Immature natural killer cell (primary cell): ENCODE data around the gene SMR3A. TPM values are rescaled to one million over a fixed set of nuclear protein-coding genes. Genes with fewer than 3 reads are reported as not detected.

Experiments used
- DNase-seq, 3 donors: peaks; one replicate each; pipeline ENCODE4 v3.0.0; 2022; ENCODE audit warnings: mixed read lengths in 1 of 3
- H3K27ac Mint-ChIP-seq, 6 donors: one replicate each; pipeline ENCODE4 v1.8.0; 2020; ENCODE audit warnings: mixed read lengths in 6 of 6, mild to moderate bottlenecking in 5 of 6, inconsistent platforms in 4 of 6, moderate library complexity in 3 of 6
- H3K27me3 Mint-ChIP-seq, 3 donors: one replicate each; pipeline ENCODE4 v1.8.0; 2020 to 2021; ENCODE audit warnings: low read depth in 3 of 3, mild to moderate bottlenecking in 3 of 3, mixed read lengths in 3 of 3, moderate library complexity in 3 of 3, inconsistent platforms in 1 of 3
- H3K36me3 Mint-ChIP-seq, 3 donors: one replicate each; pipeline ENCODE4 v1.8.0; 2020; ENCODE audit warnings: mixed read lengths in 3 of 3, inconsistent platforms in 2 of 3, mild to moderate bottlenecking in 2 of 3
- H3K4me1 Mint-ChIP-seq, 2 donors: one replicate each; pipeline ENCODE4 v1.8.0; 2020; ENCODE audit warnings: inconsistent platforms in 2 of 2, mild to moderate bottlenecking in 2 of 2, mixed read lengths in 2 of 2, moderate library complexity in 1 of 2
- H3K4me3 Mint-ChIP-seq, 5 donors: one replicate each; pipeline ENCODE4 v1.8.0; 2020; ENCODE audit warnings: mild to moderate bottlenecking in 5 of 5, mixed read lengths in 5 of 5, inconsistent platforms in 3 of 5, moderate library complexity in 3 of 5
- H3K9me3 Mint-ChIP-seq, 6 donors: one replicate each; pipeline ENCODE4 v1.8.0; 2020; ENCODE audit warnings: mild to moderate bottlenecking in 6 of 6, mixed read lengths in 6 of 6, inconsistent platforms in 4 of 6, moderate library complexity in 3 of 6
- polyA plus RNA-seq, 3 donors: library from polyadenylated mRNA; unstranded; fragments of 300-500 nt; fragmentation: Illumina TruSeq; gene quantifications; one replicate each; pipeline ENCODE4 v1.2.3, GENCODE V29; 2021

The SMR3A gene
- polyA plus RNA-seq, 3 donors from 2014 or later = not detected

GRCh38 chr4:70380578-70380977 lies 20.0 kb downstream of the SMR3A start:
- DNase-seq = no peak
- Mint-ChIP-seq H3K27ac (no peak overlapping the region), H3K4me3 (no peak overlapping the region), H3K9me3 (peaks cover 0 to 6% (median under 1%) of the 10 kb centered on the region in 6 donors), H3K27me3 (peaks cover 0 to 3% (median 0%) of the 10 kb centered on the region in 3 donors), H3K4me1 (no peaks in the 10 kb centered on the region), H3K36me3 (no peaks in the 10 kb centered on the region)

DNA sequence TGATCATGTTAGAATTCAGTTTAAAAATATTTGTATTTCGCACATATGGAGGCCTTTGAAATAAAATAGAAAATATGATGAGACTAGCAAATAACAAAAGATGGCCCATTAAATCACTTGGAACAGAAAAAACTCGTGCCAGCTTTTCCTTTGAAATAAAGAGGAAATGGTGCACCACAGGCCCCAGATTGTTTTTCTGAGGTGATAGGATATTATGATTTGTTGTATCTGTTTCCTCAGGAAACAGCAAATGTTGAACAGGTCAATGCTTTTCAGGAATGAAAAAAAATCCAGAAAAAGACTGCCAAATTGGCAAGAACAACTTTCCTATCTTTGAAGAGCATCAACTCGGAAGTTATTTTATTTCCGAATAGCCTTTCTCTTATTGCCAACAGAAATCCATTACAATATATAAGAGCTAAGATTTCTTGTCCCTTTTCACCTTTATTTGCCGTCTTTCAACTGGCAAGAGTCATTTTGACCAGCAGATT lies 22.2 kb downstream of the SMR3A start, which contains the start of gene SMR3B:
Gene SMR3B (plus strand): TSS at position 441 of the 491 bp plus-strand sequence. CDS start 1,380 bp downstream, outside the sequence.
- Mint-ChIP-seq H3K27me3 (peaks cover 0 to 2% (median 0%) of the 10 kb centered on the region in 3 donors), H3K4me3 (no peak within 1 kb of the TSS), H3K36me3 (no peaks in the 10 kb centered on the region), H3K9me3 (peaks cover 0 to 5% (median 0%) of the 10 kb centered on the region in 6 donors), H3K27ac (no peak within 1 kb of the TSS), H3K4me1 (no peaks in the 10 kb centered on the region)
- DNase-seq = no peak

- Mint-ChIP-seq H3K27ac (no peak overlapping the region), H3K9me3 (peaks cover 0 to 8% (median 2%) of the 10 kb centered on the region in 6 donors), H3K4me3 (no peak overlapping the region), H3K4me1 (no peaks in the 10 kb centered on the region), H3K36me3 (no peaks in the 10 kb centered on the region), H3K27me3 (peaks cover 0 to 4% (median 0%) of the 10 kb centered on the region in 3 donors)
- no peak for DNase-seq
Observed at GRCh38 chr4:70392057-70392776, 31.7 kb downstream of the SMR3A start.

DNA sequence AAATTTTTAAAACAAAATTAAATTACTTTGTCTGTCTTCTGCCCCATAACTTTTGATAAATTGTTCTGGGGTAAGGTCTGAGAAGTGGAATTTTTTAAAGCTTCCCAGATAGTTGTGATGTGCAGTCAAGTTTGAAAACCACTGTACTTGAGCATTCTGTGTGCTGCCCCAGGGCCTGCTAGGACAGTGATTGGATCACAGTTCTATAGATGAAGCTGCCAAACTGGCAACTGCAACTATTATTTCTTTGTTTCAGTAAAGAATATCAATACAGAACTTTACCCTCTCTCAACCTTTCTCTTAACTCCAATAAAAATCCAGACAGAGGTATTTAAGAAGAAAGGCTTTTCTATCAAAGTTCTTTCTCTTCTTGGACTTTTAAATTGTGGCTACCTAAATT lies 37.0 kb downstream of the SMR3A start, which contains the start of gene OPRPN:
Gene OPRPN (plus strand): TSS at position 361 of the 400 bp plus-strand sequence. CDS start 1,346 bp downstream, outside the sequence.
- H3K9me3 Mint-ChIP-seq = peaks cover 0 to 5% (median 0%) of the 10 kb centered on the region in 6 donors
- H3K4me1 Mint-ChIP-seq = no peaks in the 10 kb centered on the region
- no peak for DNase-seq
- no peak within 1 kb of the TSS for H3K4me3 Mint-ChIP-seq
- H3K36me3 Mint-ChIP-seq = no peaks in the 10 kb centered on the region
- H3K27me3 Mint-ChIP-seq = peaks cover 0 to 2% (median 0%) of the 10 kb centered on the region in 3 donors
- no peak within 1 kb of the TSS for H3K27ac Mint-ChIP-seq

DNA sequence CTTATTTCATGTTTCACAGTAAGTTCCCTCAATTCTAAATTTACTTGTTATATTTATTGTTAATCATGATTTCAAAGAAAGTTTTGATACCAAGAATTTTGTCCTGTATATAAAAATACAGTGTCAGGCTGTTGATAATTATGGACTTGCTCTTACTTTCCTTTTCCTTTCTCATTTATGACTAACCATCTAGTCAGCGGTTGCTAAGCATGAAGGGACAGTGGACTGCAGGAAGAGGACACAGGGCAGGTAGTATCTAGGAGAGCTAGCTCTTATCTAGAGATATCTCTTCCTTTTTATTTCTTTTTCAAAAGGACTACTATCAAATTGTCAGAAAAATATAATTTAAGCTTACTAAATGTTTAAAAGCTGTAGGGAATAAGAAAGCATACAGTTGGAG lies 38.8 kb downstream of the SMR3A start:
- no peaks in the 10 kb centered on the region for H3K36me3 Mint-ChIP-seq
- H3K4me3 Mint-ChIP-seq = no peak overlapping the region
- H3K9me3 Mint-ChIP-seq = peaks cover 0 to 5% (median 1%) of the 10 kb centered on the region in 6 donors

DNA sequence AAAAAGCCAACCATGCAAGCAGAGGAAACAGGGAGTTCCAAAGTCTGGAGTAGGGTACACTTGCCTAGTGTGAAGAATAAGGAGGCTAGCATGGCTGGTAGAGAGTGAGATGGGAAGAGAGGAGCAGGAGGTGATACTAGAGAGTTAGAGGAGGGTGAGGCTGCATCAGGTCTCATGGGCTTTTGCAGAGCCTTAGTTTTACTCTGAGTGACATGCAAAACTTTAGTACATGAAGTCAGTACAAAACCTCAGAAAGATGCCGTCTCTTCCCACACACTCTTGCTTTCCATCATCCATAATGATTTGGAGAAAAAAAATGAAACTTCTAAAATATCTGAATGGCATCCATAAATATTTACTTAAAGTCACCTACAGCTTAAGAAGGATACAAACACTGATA lies 42.2 kb downstream of the SMR3A start:
- Mint-ChIP-seq H3K4me1 (no peaks in the 10 kb centered on the region), H3K9me3 (peaks cover 0 to 3% (median under 1%) of the 10 kb centered on the region in 6 donors), H3K36me3 (no peaks in the 10 kb centered on the region), H3K4me3 (no peak overlapping the region), H3K27ac (no peak overlapping the region), H3K27me3 (peaks cover 0 to 5% (median 1%) of the 10 kb centered on the region in 3 donors)
- no peak for DNase-seq

More for the DNA sequence above, 38.8 kb downstream of the SMR3A start:
- no peak for DNase-seq
- no peaks in the 10 kb centered on the region for H3K4me1 Mint-ChIP-seq
- H3K27ac Mint-ChIP-seq = no peak overlapping the region
- peaks cover 0 to 2% (median 0%) of the 10 kb centered on the region in 3 donors for H3K27me3 Mint-ChIP-seq

GRCh38 chr4:70405765-70406164 lies 45.2 kb downstream of the SMR3A start:
- Mint-ChIP-seq H3K9me3 (peaks cover 0 to 3% (median under 1%) of the 10 kb centered on the region in 6 donors), H3K27ac (no peak overlapping the region), H3K27me3 (peaks cover 0 to 5% (median 1%) of the 10 kb centered on the region in 3 donors), H3K36me3 (no peaks in the 10 kb centered on the region), H3K4me1 (no peaks in the 10 kb centered on the region), H3K4me3 (no peak overlapping the region)
- DNase-seq = no peak

Other genes starting within 250 kb of the SMR3A start
- gene PRR27, start 206.5 kb upstream of the SMR3A start, polyA plus RNA-seq = not detected
- gene ODAM, start 165.0 kb upstream of the SMR3A start, polyA plus RNA-seq = not detected
- not detected for gene FDCSP, start 134.6 kb upstream of the SMR3A start, polyA plus RNA-seq
- gene CSN3, start 118.2 kb upstream of the SMR3A start, polyA plus RNA-seq = not detected
- gene CABS1, start 25.8 kb upstream of the SMR3A start, polyA plus RNA-seq = not detected
- not detected for gene SMR3B, start 22.4 kb downstream of the SMR3A start, polyA plus RNA-seq
- not detected for gene OPRPN, start 37.2 kb downstream of the SMR3A start, polyA plus RNA-seq
- gene MUC7, start 111.4 kb downstream of the SMR3A start, polyA plus RNA-seq = not detected
- not detected for gene AMTN, start 157.8 kb downstream of the SMR3A start, polyA plus RNA-seq
- gene AMBN, start 231.5 kb downstream of the SMR3A start, polyA plus RNA-seq = not detected